Activated CD4-positive, alpha-beta T cell treated with anti-CD3 and anti-CD28 coated beads for 48 hours (primary cell): ENCODE data around the gene WBP1.
A peak's percentile ranks its signal among the peaks of the same experiment; 100 is the strongest.
"Not testable (repeated sequence)": the region's sequence is repeated elsewhere in the genome, so short reads cannot be mapped to it uniquely, and the experiment has no call there.

Experiments
- DNase-seq: peaks from one replicate; pipeline ENCODE4 v3.0.0-alpha.2; 2020

WBP1 gene

GRCh38 chr2:74483675-74484164 is 25.5 kb downstream of the WBP1 start:
- not testable (repeated sequence) for DNase-seq

GRCh38 chr2:74486141-74486540 is 27.9 kb downstream of the WBP1 start:
- no peak for DNase-seq

- DNase-seq = no peak
Observed at GRCh38 chr2:74488643-74489481, 30.6 kb downstream of the WBP1 start.

- DNase-seq = no peak
Observed at GRCh38 chr2:74489906-74490305, 31.7 kb downstream of the WBP1 start.

- DNase-seq = no peak
Observed at GRCh38 chr2:74491648-74492544, 33.7 kb downstream of the WBP1 start.

- no peak for DNase-seq
Observed at GRCh38 chr2:74493546-74493945, 35.3 kb downstream of the WBP1 start.

- no peak for DNase-seq
Observed at GRCh38 chr2:74495440-74495839, 37.2 kb downstream of the WBP1 start.

GRCh38 chr2:74496997-74497776 is 38.9 kb downstream of the WBP1 start:
- DNase-seq = no peak

GRCh38 chr2:74497777-74498499 is 39.7 kb downstream of the WBP1 start:
- peak; percentile 42 for DNase-seq

- DNase-seq = peak; percentile 51
Observed at GRCh38 chr2:74498500-74499266, 40.4 kb downstream of the WBP1 start.

GRCh38 chr2:74499267-74499939 is 41.2 kb downstream of the WBP1 start, which contains the start of gene LBX2:
LBX2 (minus strand) TSS chr2:74499603; CDS start chr2:74499537, 66 bp downstream.
- DNase-seq = peak; percentile 66

- no peak for DNase-seq
Observed at GRCh38 chr2:74499940-74500577, 41.8 kb downstream of the WBP1 start.

- DNase-seq = no peak
Observed at GRCh38 chr2:74500578-74500946, 42.3 kb downstream of the WBP1 start.

GRCh38 chr2:74501335-74502071 is 43.3 kb downstream of the WBP1 start:
- no peak for DNase-seq

- no peak for DNase-seq
Observed at GRCh38 chr2:74502147-74502719, 44.0 kb downstream of the WBP1 start.

- DNase-seq = peak; percentile 61
Observed at GRCh38 chr2:74502720-74503505, 44.7 kb downstream of the WBP1 start.

- DNase-seq = no peak
Observed at GRCh38 chr2:74503506-74504475, 45.6 kb downstream of the WBP1 start.
